GM19025 (cell line): ENCODE measurements around the gene SLC30A1.

ENCODE experiments used
- ATAC-seq: cut with Tn5 transposase; IDR thresholded peaks from one replicate; pipeline ENCODE4 v1.9.1; 2021; ENCODE audit warnings: mild to moderate bottlenecking, low read depth, moderate library complexity; ENCODE audit not compliant: unreplicated experiment

Gene SLC30A1

GRCh38 chr1:211527888-211528287 lies 51.1 kb downstream of the SLC30A1 start:
- ATAC-seq: no peak

DNA sequence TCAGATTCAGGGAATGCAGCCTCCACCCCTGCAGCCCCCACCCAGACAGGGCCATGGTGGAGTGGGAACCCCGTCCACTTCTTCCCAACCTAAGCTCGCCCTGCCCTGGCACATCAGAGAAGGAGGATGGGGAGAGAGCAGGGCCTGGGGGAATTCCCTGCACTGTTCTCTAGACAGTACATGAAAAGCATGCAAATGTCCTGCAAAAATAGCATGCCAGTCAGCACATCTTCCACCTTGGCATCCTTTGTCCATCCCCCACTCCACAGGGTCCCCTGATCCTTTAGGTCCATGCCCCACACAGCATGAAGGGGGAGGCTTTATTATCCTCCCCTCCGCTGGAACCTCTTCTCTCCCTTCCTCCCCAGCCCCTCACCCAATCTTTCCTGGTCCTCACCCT lies 52.0 kb downstream of the SLC30A1 start:
- ATAC-seq: peak; percentile 86

GRCh38 chr1:211526101-211526500 lies 52.9 kb downstream of the SLC30A1 start:
- no peak for ATAC-seq

DNA sequence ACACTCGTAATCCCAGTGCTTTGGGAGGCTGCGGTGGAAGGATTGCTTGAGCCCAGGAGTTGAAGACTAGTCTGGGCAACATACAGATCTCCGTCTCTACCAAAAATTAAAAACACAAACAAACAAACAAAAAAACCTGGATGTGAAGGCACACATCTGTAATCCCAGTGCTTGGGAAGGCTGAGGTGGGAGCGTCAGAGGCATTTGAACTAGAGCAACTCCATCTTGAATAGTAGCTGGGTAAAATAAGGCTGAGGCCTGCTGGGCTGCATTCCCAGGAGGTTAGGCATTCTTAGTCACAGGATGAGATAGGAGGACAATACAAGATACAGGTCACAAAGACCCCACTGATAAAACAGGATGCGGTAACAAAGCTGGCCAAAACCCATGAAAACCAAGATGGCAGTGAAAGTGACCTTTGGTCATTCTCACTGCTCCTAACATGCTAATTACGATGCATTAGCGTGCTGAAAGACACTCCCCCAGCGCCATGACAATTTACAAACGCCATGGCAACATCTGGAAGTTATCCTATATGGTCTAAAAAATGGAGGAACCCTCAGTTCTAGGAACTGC lies 53.8 kb downstream of the SLC30A1 start:
- ATAC-seq: no peak

DNA sequence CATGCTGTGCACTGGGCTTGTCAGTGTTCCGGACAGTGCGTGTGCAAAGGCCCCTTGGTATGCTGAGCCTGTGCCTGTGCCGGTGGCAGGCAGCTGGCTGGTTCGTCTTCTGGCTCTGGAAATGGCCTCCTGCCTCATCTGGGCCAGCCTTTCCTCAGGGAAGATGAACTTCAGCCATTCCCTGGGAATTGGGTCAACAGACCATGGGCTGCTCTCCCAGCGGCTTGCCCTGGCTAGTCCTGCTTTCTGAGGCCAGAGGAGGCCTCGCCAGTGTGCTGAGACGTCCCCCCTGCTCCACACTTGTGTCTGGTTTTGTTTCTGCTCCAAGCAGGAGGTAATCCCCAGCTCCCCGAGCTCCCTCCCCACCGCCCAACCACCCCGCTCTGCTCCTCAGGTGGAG lies 54.4 kb downstream of the SLC30A1 start:
- no peak for ATAC-seq

GRCh38 chr1:211522804-211523203 lies 56.2 kb downstream of the SLC30A1 start:
- no peak for ATAC-seq
